LNCAP (cell line): ENCODE measurements around the gene KCNQ5.

ENCODE experiments used
- TF ChIP-seq, protein P1 (sequence below): fragments of 450-650 bp; IDR thresholded peaks from 2 replicates; pipeline ENCODE4 v1.5.1; 2017; ENCODE audit warnings: mild to moderate bottlenecking

KCNQ5 gene

DNA sequence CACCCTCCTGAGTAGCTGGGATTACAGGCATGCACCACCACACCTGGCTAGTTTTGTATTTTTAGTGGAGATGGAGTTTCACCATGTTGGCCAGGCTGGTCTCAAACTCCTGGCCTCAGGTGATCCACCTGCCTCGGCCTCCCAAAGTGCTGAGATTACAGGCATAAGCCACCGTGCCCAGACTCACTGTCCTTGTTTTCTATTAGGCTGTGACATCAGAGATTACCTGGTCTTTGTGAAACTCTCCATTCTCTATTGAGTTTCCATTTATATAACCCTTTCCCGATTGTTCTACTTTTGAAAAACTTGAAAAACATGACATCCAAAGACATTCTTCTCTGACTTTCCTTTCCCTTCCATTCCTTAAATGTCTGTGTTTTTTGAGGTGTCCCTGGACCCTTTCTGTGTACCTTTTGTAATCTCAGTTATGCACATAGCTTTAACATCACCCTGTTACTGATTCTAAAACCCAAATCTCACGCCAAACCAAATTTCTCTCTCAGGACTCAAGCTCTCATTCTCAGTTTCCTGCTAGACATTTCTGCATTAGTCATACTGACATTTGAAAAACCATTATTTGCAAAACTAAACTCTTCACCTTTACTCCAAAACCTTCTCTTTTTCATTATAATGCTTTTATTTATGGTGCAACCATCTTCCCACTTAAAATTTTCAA is 466.4 kb downstream of the KCNQ5 start:
- TF ChIP-seq, protein P1, sequence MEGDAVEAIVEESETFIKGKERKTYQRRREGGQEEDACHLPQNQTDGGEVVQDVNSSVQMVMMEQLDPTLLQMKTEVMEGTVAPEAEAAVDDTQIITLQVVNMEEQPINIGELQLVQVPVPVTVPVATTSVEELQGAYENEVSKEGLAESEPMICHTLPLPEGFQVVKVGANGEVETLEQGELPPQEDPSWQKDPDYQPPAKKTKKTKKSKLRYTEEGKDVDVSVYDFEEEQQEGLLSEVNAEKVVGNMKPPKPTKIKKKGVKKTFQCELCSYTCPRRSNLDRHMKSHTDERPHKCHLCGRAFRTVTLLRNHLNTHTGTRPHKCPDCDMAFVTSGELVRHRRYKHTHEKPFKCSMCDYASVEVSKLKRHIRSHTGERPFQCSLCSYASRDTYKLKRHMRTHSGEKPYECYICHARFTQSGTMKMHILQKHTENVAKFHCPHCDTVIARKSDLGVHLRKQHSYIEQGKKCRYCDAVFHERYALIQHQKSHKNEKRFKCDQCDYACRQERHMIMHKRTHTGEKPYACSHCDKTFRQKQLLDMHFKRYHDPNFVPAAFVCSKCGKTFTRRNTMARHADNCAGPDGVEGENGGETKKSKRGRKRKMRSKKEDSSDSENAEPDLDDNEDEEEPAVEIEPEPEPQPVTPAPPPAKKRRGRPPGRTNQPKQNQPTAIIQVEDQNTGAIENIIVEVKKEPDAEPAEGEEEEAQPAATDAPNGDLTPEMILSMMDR, result no peak

DNA sequence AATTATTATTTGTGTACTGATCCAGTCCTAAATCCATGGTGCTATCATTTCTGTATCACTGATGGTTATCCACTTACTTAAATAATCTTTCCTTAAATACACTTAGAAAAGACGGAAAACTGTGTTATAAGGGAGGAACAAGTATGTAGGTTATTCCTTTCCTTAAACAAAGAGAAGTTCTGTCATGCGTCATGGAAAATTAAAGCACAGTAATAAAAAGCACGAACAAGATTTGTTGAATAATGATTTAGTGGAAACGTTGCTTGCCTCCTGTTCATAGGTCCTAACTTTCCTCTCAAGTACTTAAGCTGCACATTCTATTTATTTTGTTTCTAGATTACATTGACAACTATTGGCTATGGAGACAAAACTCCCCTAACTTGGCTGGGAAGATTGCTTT is 483.1 kb downstream of the KCNQ5 start:
- TF ChIP-seq, protein P1, result no peak

- TF ChIP-seq, protein P1, result no peak
Measured at GRCh38 chr6:73107016-73107415, 485.2 kb downstream of the KCNQ5 start.

DNA sequence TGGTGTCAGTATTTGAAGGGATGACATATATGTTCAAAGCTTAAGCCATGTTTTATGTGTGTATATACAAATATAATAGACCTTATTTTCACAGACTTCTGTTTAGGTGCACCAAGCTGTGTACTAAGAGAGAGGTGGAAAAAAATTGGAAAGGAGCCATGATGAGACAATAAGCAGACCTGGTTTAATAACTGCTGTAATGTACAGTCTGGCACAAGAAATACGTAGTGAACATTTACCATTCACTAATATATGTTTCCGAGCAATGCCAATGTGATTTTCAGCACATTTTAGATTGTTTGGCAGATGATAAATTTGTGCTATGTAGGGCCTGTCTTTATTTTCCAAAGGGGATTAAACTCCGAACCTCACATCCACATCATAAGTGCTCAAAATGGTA is 487.1 kb downstream of the KCNQ5 start:
- TF ChIP-seq, protein P1, result no peak

GRCh38 chr6:73109659-73110058 is 487.8 kb downstream of the KCNQ5 start:
- TF ChIP-seq, protein P1, result no peak

- TF ChIP-seq, protein P1, result no peak
Measured at GRCh38 chr6:73116330-73116729, 494.5 kb downstream of the KCNQ5 start.

DNA sequence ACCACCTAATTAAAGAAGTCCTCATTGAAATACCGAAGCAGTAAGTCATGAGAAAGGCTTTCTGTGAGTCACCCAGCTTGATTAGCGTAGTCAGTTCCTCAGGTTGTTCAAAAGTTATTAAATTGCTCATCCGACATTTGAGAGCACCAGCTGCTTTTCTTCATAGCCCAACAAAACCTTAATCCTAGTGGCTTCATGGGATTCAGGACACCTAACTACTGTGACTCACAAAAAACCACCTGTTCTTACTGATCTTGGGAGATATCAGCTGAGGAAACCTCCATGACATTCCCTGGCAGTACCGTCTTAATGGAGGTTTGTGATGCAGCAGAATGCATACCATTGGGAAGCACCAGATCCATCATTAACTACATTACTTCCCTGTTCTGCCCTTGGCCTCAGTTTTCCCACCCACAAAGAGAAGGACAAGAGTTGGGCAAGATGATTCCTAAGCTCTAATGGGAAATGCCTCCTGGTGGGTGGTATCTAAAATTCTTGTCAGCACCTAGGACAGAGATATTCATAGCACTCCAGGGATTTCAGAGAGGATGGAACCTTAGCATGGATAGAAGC is 499.6 kb downstream of the KCNQ5 start:
- TF ChIP-seq, protein P1, result no peak
